A375 (cell line): ENCODE data around the gene GPR12. TPM values are rescaled to one million over a fixed set of nuclear protein-coding genes. Genes with fewer than 3 reads are reported as not detected.

ENCODE experiments used
- total RNA-seq: library from RNA; depleted of rRNA; stranded (reverse); fragments of >200 nt; shearing (Covaris generic); gene quantifications from 2 replicates; pipeline ENCODE4 v1.2.3, GENCODE V29; 2014; rRNA removed

Gene GPR12
- not detected in 2 replicates for total RNA-seq

DNA sequence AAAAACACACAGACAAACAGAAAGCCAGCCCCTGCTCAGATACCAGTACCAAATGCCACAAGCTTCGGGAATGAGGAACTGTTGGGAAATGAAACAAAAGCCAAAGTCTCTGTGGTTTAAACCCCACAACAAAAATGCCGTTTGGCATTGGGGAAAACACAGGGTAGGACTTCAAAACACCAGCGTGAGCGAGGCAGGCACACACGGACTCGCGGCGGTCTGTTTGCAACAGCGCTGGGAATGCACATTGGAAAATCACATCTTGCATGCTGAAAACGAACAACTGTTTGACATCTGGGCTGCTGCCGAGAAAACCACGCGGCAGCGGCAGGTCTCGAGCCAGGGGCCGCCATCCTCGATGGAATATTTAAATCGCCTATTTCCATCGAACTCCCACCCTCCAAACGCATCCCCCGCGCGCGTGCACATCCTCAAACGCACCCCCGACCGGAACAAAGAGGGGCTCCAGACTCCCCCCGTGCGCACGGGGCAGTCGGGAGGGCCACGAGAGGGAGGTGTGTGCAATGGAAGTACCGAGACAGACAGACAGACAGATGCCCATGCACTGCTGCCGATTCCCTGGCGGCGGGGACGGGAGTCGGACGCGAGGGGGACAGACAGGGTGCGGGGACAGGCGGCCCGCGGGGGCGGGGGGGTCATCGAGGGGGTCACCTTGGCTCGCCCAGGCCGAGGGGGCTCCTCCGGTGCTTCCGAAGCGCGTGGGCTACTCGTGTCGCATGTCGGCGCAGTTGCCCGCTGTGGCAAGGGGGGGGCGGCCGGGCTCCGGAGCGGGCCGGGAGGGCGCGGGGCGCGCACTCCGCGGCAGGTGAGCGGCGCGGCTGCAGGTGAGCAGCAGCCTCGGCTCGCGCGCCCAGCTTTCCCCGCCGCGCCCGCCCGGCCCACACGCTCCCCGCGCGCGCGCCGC lies at the start of gene GPR12:
TSS of gene GPR12 (minus strand) at position 880 of the 925 bp plus-strand sequence. CDS start 959 bp downstream, outside the sequence.

Other genes with a start within 250 kb of the GPR12 start
- 4.6 and 4.8 TPM in 2 replicates for gene WASF3, start 203.1 kb downstream of the GPR12 start, total RNA-seq